HCT116 (cell line): Measurements from ENCODE around the gene KBTBD13. TPM values are rescaled to one million over a fixed set of nuclear protein-coding genes. Genes with fewer than 3 reads are reported as not detected.

ENCODE experiments used
- ATAC-seq: fragments of 200-7000 bp; cut with Tn5 transposase; 2 replicates; pipeline ENCODE4 v1.9.1; 2020; ENCODE audit warnings: mild to moderate bottlenecking, moderate library complexity
- BruUV-seq: library from RNA; stranded (reverse); fragments of 400-500 nt; replicated peaks from 2 replicates; lab custom pipeline; 2021; lab: Mats Ljungman, UMichigan
- CTCF ChIA-PET: fragments of 300-600 bp; sonication (Branson Sonifier 250); formaldehyde crosslinking; loops from one replicate; lab custom pipeline; 2021; ENCODE audit warnings: antibody characterized with exemption; lab: Charles Lee
- POLR2A ChIA-PET: fragments of 300-600, 350-600 bp; sonication (Branson Sonifier 250); formaldehyde crosslinking; loops from one replicate; lab custom pipeline; 2021; ENCODE audit warnings: antibody characterized with exemption; lab: Charles Lee
- RAD21 ChIA-PET, 2 experiments: fragments of 300-600 bp; sonication (Branson Sonifier 250); formaldehyde crosslinking; loops; one replicate each; lab custom pipeline; 2023; ENCODE audit warnings: low total read pairs in 2 of 2; ENCODE audit not compliant: uncharacterized antibody in 2 of 2, unreplicated experiment in 2 of 2, low non-redundant PET in 1 of 2; lab: Charles Lee
- DNase-seq: peaks from one replicate; pipeline ENCODE4 v3.0.0-alpha.2; 2010; ENCODE audit warnings: low read depth, low spot score
- H2AFZ ChIP-seq: fragments of 200-600 bp; shearing (Covaris generic), sonication (generic); 2 replicates; pipeline ENCODE4 v1.6.1; 2017; ENCODE audit warnings: low read depth, mixed run types, mixed read lengths, antibody characterized with exemption, low read length; ENCODE audit not compliant: poor library complexity, severe bottlenecking
- H3K27ac ChIP-seq: 2 replicates; pipeline ENCODE4 v1.5.1; 2012; ENCODE audit warnings: low read depth, low read length
- H3K27me3 ChIP-seq: fragments of 200-600 bp; sonication (generic); 2 replicates; pipeline ENCODE4 v1.6.1; 2016; ENCODE audit warnings: mixed run types, low read length, mixed read lengths; ENCODE audit not compliant: insufficient read depth
- H3K36me3 ChIP-seq, 2 experiments: fragments of 200-500 bp in 1 of 2; fragments of 200-600 bp in 1 of 2; sonication (Bioruptor generic) in 1 of 2; sonication (generic) in 1 of 2; 2 replicates each; pipeline versions ENCODE4 v1.5.1 to v1.6.1; 2014 to 2016; ENCODE audit warnings: low read length in 2 of 2, inconsistent platforms in 1 of 2, mixed read lengths in 1 of 2, mixed run types in 1 of 2; ENCODE audit not compliant: insufficient read depth in 2 of 2, control insufficient read depth in 1 of 2
- H3K4me1 ChIP-seq, 2 experiments: fragments of 200-600 bp in 1 of 2; sonication (generic) in 1 of 2; 2 replicates each; pipeline versions ENCODE4 v1.5.1 to v1.6.1; 2012 to 2017; ENCODE audit warnings: low read length in 2 of 2, inconsistent platforms in 1 of 2, mild to moderate bottlenecking in 1 of 2, mixed read lengths in 1 of 2, mixed run types in 1 of 2, moderate library complexity in 1 of 2; ENCODE audit not compliant: insufficient read depth in 2 of 2, control insufficient read depth in 1 of 2
- H3K4me2 ChIP-seq: fragments of 200-600 bp; sonication (generic); 2 replicates; pipeline ENCODE4 v1.6.1; 2017; ENCODE audit warnings: mixed run types, low read length, mixed read lengths
- H3K4me3 ChIP-seq, 2 experiments: fragments of 200-600 bp in 1 of 2; sonication (generic) in 1 of 2; replicated peaks in 1 of 2; 2 replicates each; pipeline ENCODE4 v1.5.1; 2011 to 2016; ENCODE audit warnings: low read length in 2 of 2, control low read depth in 1 of 2, low read depth in 1 of 2, mild to moderate bottlenecking in 1 of 2, mixed read lengths in 1 of 2, mixed run types in 1 of 2
- H3K79me2 ChIP-seq: fragments of 200-600 bp; sonication (generic); 2 replicates; pipeline ENCODE4 v1.6.1; 2017; ENCODE audit warnings: mild to moderate bottlenecking, mixed run types, low read length, moderate library complexity, mixed read lengths; ENCODE audit not compliant: insufficient read depth
- H3K9ac ChIP-seq: fragments of 200-600 bp; sonication (generic); 2 replicates; pipeline ENCODE4 v1.6.1; 2016; ENCODE audit warnings: low read length, mixed read lengths
- H3K9me2 ChIP-seq: fragments of 200-600 bp; sonication (generic), shearing (Covaris generic); 2 replicates; pipeline ENCODE4 v1.6.1; 2017; ENCODE audit warnings: mixed run types, mild to moderate bottlenecking, moderate library complexity; ENCODE audit not compliant: insufficient read depth
- H3K9me3 ChIP-seq, 2 experiments: fragments of 200-500 bp in 1 of 2; fragments of 200-600 bp in 1 of 2; sonication (Bioruptor generic) in 1 of 2; sonication (generic) in 1 of 2; 2 replicates each; pipeline ENCODE4 v1.6.1; 2014 to 2017; ENCODE audit warnings: low read length in 2 of 2, mixed read lengths in 2 of 2, inconsistent platforms in 1 of 2, low read depth in 1 of 2, mild to moderate bottlenecking in 1 of 2, mixed run types in 1 of 2, moderate library complexity in 1 of 2; ENCODE audit not compliant: control insufficient read depth in 1 of 2, insufficient read depth in 1 of 2
- H4K20me1 ChIP-seq: fragments of 200-600 bp; sonication (generic), shearing (Covaris generic); 2 replicates; pipeline ENCODE4 v1.6.1; 2017; ENCODE audit warnings: mixed run types, mild to moderate bottlenecking, moderate library complexity; ENCODE audit not compliant: insufficient read depth
- CBX3 ChIP-seq: IDR thresholded peaks from 2 replicates; pipeline ENCODE4 v1.6.1; 2012; ENCODE audit warnings: low read depth
- CEBPB ChIP-seq: IDR thresholded peaks from 2 replicates; pipeline ENCODE4 v1.6.1; 2012; ENCODE audit warnings: low read depth
- EGR1 ChIP-seq: IDR thresholded peaks from 2 replicates; pipeline ENCODE4 v1.6.1; 2012; ENCODE audit warnings: low read depth
- ELF1 ChIP-seq: IDR thresholded peaks from 2 replicates; pipeline ENCODE4 v1.6.1; 2012; ENCODE audit warnings: low read depth, borderline replicate concordance
- EZH2 ChIP-seq: fragments of 200-600 bp; sonication (generic); IDR thresholded peaks from 2 replicates; pipeline ENCODE4 v1.6.1; 2017; ENCODE audit warnings: antibody characterized with exemption, mixed run types
- EZH2phosphoT487 ChIP-seq: fragments of 200-600 bp; IDR thresholded peaks from 2 replicates; pipeline ENCODE4 v1.6.1; 2018; ENCODE audit warnings: antibody characterized with exemption, borderline replicate concordance
- JUND ChIP-seq: IDR thresholded peaks from 2 replicates; pipeline ENCODE4 v1.6.1; 2012
- POLR2A ChIP-seq: IDR thresholded peaks from 2 replicates; pipeline ENCODE4 v1.7.0; 2011; ENCODE audit warnings: borderline replicate concordance; ENCODE audit not compliant: insufficient read depth, insufficient read length; ENCODE audit errors: extremely low read depth
- POLR2AphosphoS5 ChIP-seq: IDR thresholded peaks from 2 replicates; pipeline ENCODE4 v1.6.1; 2011; ENCODE audit warnings: mild to moderate bottlenecking, low read depth, low read length, moderate library complexity
- RAD21 ChIP-seq: IDR thresholded peaks from 2 replicates; pipeline ENCODE4 v1.6.1; 2012; ENCODE audit warnings: low read depth, mild to moderate bottlenecking
- SIN3A ChIP-seq: IDR thresholded peaks from 2 replicates; pipeline ENCODE4 v1.6.1; 2012; ENCODE audit warnings: low read depth
- SP1 ChIP-seq: IDR thresholded peaks from 2 replicates; pipeline ENCODE4 v1.6.1; 2012; ENCODE audit warnings: low read depth
- SRF ChIP-seq: IDR thresholded peaks from 2 replicates; pipeline ENCODE4 v1.6.1; 2012; ENCODE audit warnings: low read depth
- ZFX ChIP-seq: fragments of 450-650 bp; IDR thresholded peaks from 2 replicates; pipeline ENCODE4 v1.6.1; 2017
- ZNF274 ChIP-seq: fragments of 200-500 bp; sonication (Bioruptor generic); IDR thresholded peaks from 2 replicates; pipeline ENCODE4 v1.6.1; 2014; ENCODE audit warnings: mild to moderate bottlenecking, low read depth, low read length, inconsistent platforms
- intact Hi-C: fragments of 100-400 bp; cut with micrococcal nuclease; formaldehyde crosslinking; loops from 2 replicates; pipeline ENCODE4 v1.10.0; 2022
- total RNA-seq: library from RNA; stranded (reverse); gene quantifications from one replicate; pipeline ENCODE4 v1.2.1, GENCODE V29; 2021; ENCODE audit not compliant: unreplicated experiment
- TF ChIP-seq, protein P1 (sequence below), 3 experiments: fragments of 200-600 bp in 1 of 3; sonication (generic) in 1 of 3; IDR thresholded peaks in 2 of 3; conservative IDR thresholded peaks in 1 of 3; 2 replicates each; pipeline ENCODE4 v1.5.1; 2012 to 2017; ENCODE audit warnings: low read depth in 2 of 3, low read length in 2 of 3, antibody characterized with exemption in 1 of 3, borderline replicate concordance in 1 of 3, control low read depth in 1 of 3, mild to moderate bottlenecking in 1 of 3, mixed read lengths in 1 of 3, mixed run types in 1 of 3, moderate library complexity in 1 of 3; ENCODE audit not compliant: insufficient read depth in 1 of 3
- TF ChIP-seq, protein P2 (sequence below): IDR thresholded peaks from 2 replicates; pipeline ENCODE4 v1.6.1; 2012
- TF ChIP-seq, protein P3 (sequence below): IDR thresholded peaks from 2 replicates; pipeline ENCODE4 v1.6.1; 2011; ENCODE audit warnings: mild to moderate bottlenecking, low read length, moderate library complexity; ENCODE audit not compliant: insufficient replicate concordance; ENCODE audit errors: extremely low read depth
- TF ChIP-seq, protein P4 (sequence below): IDR thresholded peaks from 2 replicates; pipeline ENCODE4 v1.6.1; 2012; ENCODE audit warnings: low read depth
- TF ChIP-seq, protein P5 (sequence below): IDR thresholded peaks from 2 replicates; pipeline ENCODE4 v1.6.1; 2012

The KBTBD13 gene
- total RNA-seq, 1 experiment from 2014 or later, result not detected

DNA sequence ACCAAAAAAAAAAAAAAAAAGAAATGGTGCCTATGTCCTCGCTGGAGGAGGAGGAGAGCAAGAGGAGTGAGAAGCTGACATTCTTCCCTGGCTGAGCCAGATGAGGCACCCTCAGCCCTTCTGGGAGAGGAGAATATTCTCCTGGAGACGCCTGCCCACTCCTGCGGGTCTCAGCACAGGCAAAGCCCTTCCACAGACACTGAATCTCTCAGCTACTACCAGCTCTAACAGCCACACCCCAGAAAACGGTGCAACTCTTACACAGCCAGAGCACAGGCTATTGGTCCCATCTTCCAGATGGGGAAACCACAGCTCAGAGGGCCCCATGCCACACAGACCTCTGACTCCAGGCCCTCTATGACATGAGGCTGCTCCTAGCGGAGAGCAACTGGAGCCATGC is 14.5 kb upstream of the KBTBD13 start:
- no peak overlapping the region for H3K9ac ChIP-seq
- intact Hi-C loops, result no loop called here
- no peak for TF ChIP-seq EGR1
- no peak for TF ChIP-seq SRF
- no peak for TF ChIP-seq SIN3A
- no peak for TF ChIP-seq POLR2AphosphoS5
- TF ChIP-seq CBX3, result no peak
- no peak for TF ChIP-seq EZH2phosphoT487
- no peak for TF ChIP-seq SP1
- TF ChIP-seq EZH2, result no peak
- TF ChIP-seq, protein P1, sequence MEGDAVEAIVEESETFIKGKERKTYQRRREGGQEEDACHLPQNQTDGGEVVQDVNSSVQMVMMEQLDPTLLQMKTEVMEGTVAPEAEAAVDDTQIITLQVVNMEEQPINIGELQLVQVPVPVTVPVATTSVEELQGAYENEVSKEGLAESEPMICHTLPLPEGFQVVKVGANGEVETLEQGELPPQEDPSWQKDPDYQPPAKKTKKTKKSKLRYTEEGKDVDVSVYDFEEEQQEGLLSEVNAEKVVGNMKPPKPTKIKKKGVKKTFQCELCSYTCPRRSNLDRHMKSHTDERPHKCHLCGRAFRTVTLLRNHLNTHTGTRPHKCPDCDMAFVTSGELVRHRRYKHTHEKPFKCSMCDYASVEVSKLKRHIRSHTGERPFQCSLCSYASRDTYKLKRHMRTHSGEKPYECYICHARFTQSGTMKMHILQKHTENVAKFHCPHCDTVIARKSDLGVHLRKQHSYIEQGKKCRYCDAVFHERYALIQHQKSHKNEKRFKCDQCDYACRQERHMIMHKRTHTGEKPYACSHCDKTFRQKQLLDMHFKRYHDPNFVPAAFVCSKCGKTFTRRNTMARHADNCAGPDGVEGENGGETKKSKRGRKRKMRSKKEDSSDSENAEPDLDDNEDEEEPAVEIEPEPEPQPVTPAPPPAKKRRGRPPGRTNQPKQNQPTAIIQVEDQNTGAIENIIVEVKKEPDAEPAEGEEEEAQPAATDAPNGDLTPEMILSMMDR (IDR thresholded peaks at IDR 0.05 in 2 of 3, conservative IDR thresholded peaks at IDR 0.05 in 1 of 3; ENCODE audit: borderline replicate concordance in 1 of 3, insufficient read depth in 1 of 3, low read depth in 2 of 3, low read length in 2 of 3), result no peak
- no peak for TF ChIP-seq ZNF274
- no peak for TF ChIP-seq ZFX
- no peak for TF ChIP-seq POLR2A
- TF ChIP-seq, protein P2, sequence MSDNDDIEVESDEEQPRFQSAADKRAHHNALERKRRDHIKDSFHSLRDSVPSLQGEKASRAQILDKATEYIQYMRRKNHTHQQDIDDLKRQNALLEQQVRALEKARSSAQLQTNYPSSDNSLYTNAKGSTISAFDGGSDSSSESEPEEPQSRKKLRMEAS, result no peak
- no peak for TF ChIP-seq JUND
- TF ChIP-seq, protein P3, sequence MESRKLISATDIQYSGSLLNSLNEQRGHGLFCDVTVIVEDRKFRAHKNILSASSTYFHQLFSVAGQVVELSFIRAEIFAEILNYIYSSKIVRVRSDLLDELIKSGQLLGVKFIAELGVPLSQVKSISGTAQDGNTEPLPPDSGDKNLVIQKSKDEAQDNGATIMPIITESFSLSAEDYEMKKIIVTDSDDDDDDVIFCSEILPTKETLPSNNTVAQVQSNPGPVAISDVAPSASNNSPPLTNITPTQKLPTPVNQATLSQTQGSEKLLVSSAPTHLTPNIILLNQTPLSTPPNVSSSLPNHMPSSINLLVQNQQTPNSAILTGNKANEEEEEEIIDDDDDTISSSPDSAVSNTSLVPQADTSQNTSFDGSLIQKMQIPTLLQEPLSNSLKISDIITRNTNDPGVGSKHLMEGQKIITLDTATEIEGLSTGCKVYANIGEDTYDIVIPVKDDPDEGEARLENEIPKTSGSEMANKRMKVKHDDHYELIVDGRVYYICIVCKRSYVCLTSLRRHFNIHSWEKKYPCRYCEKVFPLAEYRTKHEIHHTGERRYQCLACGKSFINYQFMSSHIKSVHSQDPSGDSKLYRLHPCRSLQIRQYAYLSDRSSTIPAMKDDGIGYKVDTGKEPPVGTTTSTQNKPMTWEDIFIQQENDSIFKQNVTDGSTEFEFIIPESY, result no peak
- TF ChIP-seq, protein P4, sequence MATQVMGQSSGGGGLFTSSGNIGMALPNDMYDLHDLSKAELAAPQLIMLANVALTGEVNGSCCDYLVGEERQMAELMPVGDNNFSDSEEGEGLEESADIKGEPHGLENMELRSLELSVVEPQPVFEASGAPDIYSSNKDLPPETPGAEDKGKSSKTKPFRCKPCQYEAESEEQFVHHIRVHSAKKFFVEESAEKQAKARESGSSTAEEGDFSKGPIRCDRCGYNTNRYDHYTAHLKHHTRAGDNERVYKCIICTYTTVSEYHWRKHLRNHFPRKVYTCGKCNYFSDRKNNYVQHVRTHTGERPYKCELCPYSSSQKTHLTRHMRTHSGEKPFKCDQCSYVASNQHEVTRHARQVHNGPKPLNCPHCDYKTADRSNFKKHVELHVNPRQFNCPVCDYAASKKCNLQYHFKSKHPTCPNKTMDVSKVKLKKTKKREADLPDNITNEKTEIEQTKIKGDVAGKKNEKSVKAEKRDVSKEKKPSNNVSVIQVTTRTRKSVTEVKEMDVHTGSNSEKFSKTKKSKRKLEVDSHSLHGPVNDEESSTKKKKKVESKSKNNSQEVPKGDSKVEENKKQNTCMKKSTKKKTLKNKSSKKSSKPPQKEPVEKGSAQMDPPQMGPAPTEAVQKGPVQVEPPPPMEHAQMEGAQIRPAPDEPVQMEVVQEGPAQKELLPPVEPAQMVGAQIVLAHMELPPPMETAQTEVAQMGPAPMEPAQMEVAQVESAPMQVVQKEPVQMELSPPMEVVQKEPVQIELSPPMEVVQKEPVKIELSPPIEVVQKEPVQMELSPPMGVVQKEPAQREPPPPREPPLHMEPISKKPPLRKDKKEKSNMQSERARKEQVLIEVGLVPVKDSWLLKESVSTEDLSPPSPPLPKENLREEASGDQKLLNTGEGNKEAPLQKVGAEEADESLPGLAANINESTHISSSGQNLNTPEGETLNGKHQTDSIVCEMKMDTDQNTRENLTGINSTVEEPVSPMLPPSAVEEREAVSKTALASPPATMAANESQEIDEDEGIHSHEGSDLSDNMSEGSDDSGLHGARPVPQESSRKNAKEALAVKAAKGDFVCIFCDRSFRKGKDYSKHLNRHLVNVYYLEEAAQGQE, result no peak
- TF ChIP-seq RAD21, result no peak
- no peak for TF ChIP-seq ELF1
- TF ChIP-seq CEBPB, result no peak
- TF ChIP-seq, protein P5, sequence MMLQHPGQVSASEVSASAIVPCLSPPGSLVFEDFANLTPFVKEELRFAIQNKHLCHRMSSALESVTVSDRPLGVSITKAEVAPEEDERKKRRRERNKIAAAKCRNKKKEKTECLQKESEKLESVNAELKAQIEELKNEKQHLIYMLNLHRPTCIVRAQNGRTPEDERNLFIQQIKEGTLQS, result no peak
- H3K4me1 ChIP-seq, result peaks cover 13 to 14% of the 10 kb centered on the region in 2 experiments
- ChIA-PET RAD21 (no interaction called here), CTCF (interaction anchor here (1.5 kb wide), 1 partner anchor 8 kb away, joined by 3 read pairs; no protein-coding TSS in a partner anchor), POLR2A (no interaction called here)
- H4K20me1 ChIP-seq, result no peaks in the 10 kb centered on the region
- H3K36me3 ChIP-seq, result no peaks in the 10 kb centered on the region
- no peak overlapping the region for H3K27ac ChIP-seq
- DNase-seq (no peak), ATAC-seq (no peak)
- no peak overlapping the region for H3K4me2 ChIP-seq
- H3K9me3 ChIP-seq, result no peaks in the 10 kb centered on the region
- H3K9me2 ChIP-seq, result no peaks in the 10 kb centered on the region
- no peak overlapping the region for H2AFZ ChIP-seq
- H3K27me3 ChIP-seq, result no peaks in the 10 kb centered on the region
- no peaks in the 10 kb centered on the region for H3K79me2 ChIP-seq
- no peak overlapping the region for H3K4me3 ChIP-seq
- no TSS peak for BruUV-seq
